GM12878 (cell line): ENCODE measurements around the gene SIAH2. TPM values are rescaled to one million over a fixed set of nuclear protein-coding genes. Genes with fewer than 3 reads are reported as not detected.

Experiments used
- ATAC-seq: fragments of 200-7000 bp; cut with Tn5 transposase; 3 replicates; pipeline ENCODE4 v1.9.1; 2020; ENCODE audit warnings: mild to moderate bottlenecking, moderate library complexity
- BruUV-seq: library from RNA; stranded (reverse); fragments of 400-500 nt; replicated peaks from 2 replicates; lab custom pipeline; 2021; lab: Mats Ljungman, UMichigan
- CTCF ChIA-PET: fragments of 300-600 bp; sonication (Branson Sonifier 250); formaldehyde crosslinking; extraction: SDS; loops from one replicate; lab custom pipeline; 2021; ENCODE audit warnings: inconsistent platforms; lab: Yijun Ruan, JAX
- POLR2A ChIA-PET: fragments of 350-600 bp; formaldehyde crosslinking; extraction: SDS; loops from one replicate; lab custom pipeline; 2021; ENCODE audit warnings: inconsistent platforms; lab: Charles Lee
- RAD21 ChIA-PET: fragments of 300-600 bp; sonication (Branson Sonifier 250); formaldehyde crosslinking; loops from one replicate; lab custom pipeline; 2023; ENCODE audit warnings: antibody characterized with exemption; ENCODE audit not compliant: unreplicated experiment; lab: Charles Lee
- SMC1A ChIA-PET: fragments of 300-600 bp; sonication (Branson Sonifier 250); formaldehyde crosslinking; loops from one replicate; lab custom pipeline; 2023; ENCODE audit not compliant: unreplicated experiment, uncharacterized antibody; lab: Charles Lee
- DNase-seq: peaks from one replicate; pipeline ENCODE4 v3.0.0-alpha.2; 2011; ENCODE audit warnings: low read depth, low spot score
- FAIRE-seq: peaks from 3 replicates; lab custom pipeline; 2011; peaks lifted over from hg19 to GRCh38; lab: Jason Lieb, UNC
- H2AFZ ChIP-seq: 2 replicates; pipeline ENCODE4 v1.6.0; 2011; ENCODE audit warnings: low read depth, low read length, control low read depth; ENCODE audit not compliant: control insufficient read depth
- H3K27ac ChIP-seq: 2 replicates; pipeline ENCODE4 v1.5.1; 2011; ENCODE audit warnings: control low read depth; ENCODE audit not compliant: control insufficient read depth, insufficient read depth
- H3K27me3 ChIP-seq, 2 experiments: replicated peaks in 1 of 2; 2 replicates each; pipeline versions ENCODE4 v1.6.0 to v1.6.1; 2011; ENCODE audit warnings: low read length in 1 of 2; ENCODE audit not compliant: control insufficient read depth in 2 of 2, insufficient read depth in 2 of 2
- H3K36me3 ChIP-seq, 2 experiments: 2 replicates each; pipeline ENCODE4 v1.5.1; 2011; ENCODE audit warnings: low read length in 1 of 2; ENCODE audit not compliant: control insufficient read depth in 2 of 2, insufficient read depth in 2 of 2
- H3K4me1 ChIP-seq: 2 replicates; pipeline ENCODE4 v1.6.1; 2011; ENCODE audit warnings: mild to moderate bottlenecking, low read length, moderate library complexity, mixed read lengths; ENCODE audit not compliant: control insufficient read depth, insufficient read depth
- H3K4me2 ChIP-seq: 2 replicates; pipeline ENCODE4 v1.6.0; 2011; ENCODE audit warnings: control low read depth; ENCODE audit not compliant: control insufficient read depth, insufficient read depth
- H3K4me3 ChIP-seq: fragments of 200-600 bp; sonication (generic); 2 replicates; pipeline ENCODE4 v1.5.1; 2016
- H3K79me2 ChIP-seq: 2 replicates; pipeline ENCODE4 v1.6.0; 2011; ENCODE audit warnings: low read length; ENCODE audit not compliant: control insufficient read depth, insufficient read depth
- H3K9ac ChIP-seq: 2 replicates; pipeline ENCODE4 v1.8.0; 2011; ENCODE audit warnings: low read length, control low read depth, mixed read lengths; ENCODE audit not compliant: control insufficient read depth, insufficient read depth
- H3K9me3 ChIP-seq: replicated peaks from 3 replicates; pipeline ENCODE4 v1.5.1; 2011; ENCODE audit warnings: mild to moderate bottlenecking, low read length; ENCODE audit not compliant: control insufficient read depth, insufficient read depth
- H4K20me1 ChIP-seq: 2 replicates; pipeline ENCODE4 v1.6.0; 2011; ENCODE audit not compliant: control insufficient read depth, insufficient read depth
- CBFB ChIP-seq: IDR thresholded peaks from 2 replicates; pipeline ENCODE4 v1.6.1; 2016; ENCODE audit warnings: antibody characterized with exemption, low read depth
- EZH2 ChIP-seq: IDR thresholded peaks from 2 replicates; pipeline ENCODE4 v1.6.1; 2012; ENCODE audit warnings: low read depth, mild to moderate bottlenecking, control low read depth, inconsistent platforms, low read length, borderline replicate concordance; ENCODE audit not compliant: control insufficient read depth
- LARP7 ChIP-seq: fragments of 450-650 bp; IDR thresholded peaks from 2 replicates; pipeline ENCODE4 v1.6.1; 2017; ENCODE audit warnings: mild to moderate bottlenecking
- SUPT20H ChIP-seq: IDR thresholded peaks from 2 replicates; pipeline ENCODE4 v1.6.1; 2011; ENCODE audit warnings: low read depth, mild to moderate bottlenecking, low read length, moderate library complexity, borderline replicate concordance; ENCODE audit not compliant: control insufficient read depth
- WGBS: methylation state at CpG from one replicate; pipeline ENCODE4 v1.1.6; 2016; ENCODE audit warnings: low lambda C conversion rate; ENCODE audit not compliant: insufficient replicate concordance, insufficient coverage; ENCODE audit errors: missing lambda C conversion rate; 5-methylcytosine and 5-hydroxymethylcytosine counted together
- in situ Hi-C: fragments of 300-500 bp; cut with MboI; formaldehyde crosslinking; loops from 9 replicates; pipeline ENCODE4 v1.14.3; 2018; ENCODE audit warnings: mixed read lengths
- intact Hi-C: fragments of 100-400 bp; cut with micrococcal nuclease; formaldehyde crosslinking; loops from one replicate; pipeline ENCODE4 v1.14.2; 2022; ENCODE audit not compliant: unreplicated experiment
- polyA plus RNA-seq, 11 experiments: library from polyadenylated mRNA; depleted of rRNA in 4 of 11; unstranded in 6 of 11; stranded (reverse) in 5 of 11; fragments of >200 nt; fragmentation: Nextera tagmentation in 4 of 11; fragmentation: Illumina TruSeq in 1 of 11; extraction: Ambion mirVana in 4 of 11; extraction: Trizol in 1 of 11; gene quantifications; 1 replicate in 1 of 11; 2 replicates in 10 of 11; pipeline versions ENCODE4 v1.2.1 to v1.2.3, GENCODE V29; 2011 to 2016; ENCODE audit warnings: inconsistent platforms in 2 of 11, missing spikeins in 2 of 11, low read depth in 1 of 11
- total RNA-seq, 4 experiments: library from RNA; depleted of rRNA in 3 of 4; stranded (reverse); fragments of >200 nt in 3 of 4; fragmentation: Illumina TruSeq in 1 of 4; extraction: Trizol in 1 of 4; gene quantifications; 2 replicates each; pipeline versions ENCODE4 v1.2.1 to v1.2.3, GENCODE V29; 2013 to 2021
- TF ChIP-seq, protein P1 (sequence below): fragments of 450-650 bp; IDR thresholded peaks from 2 replicates; pipeline ENCODE4 v1.6.1; 2018; ENCODE audit warnings: mild to moderate bottlenecking, low read depth, moderate library complexity; ENCODE audit not compliant: partially characterized antibody

The SIAH2 gene
- total and polyA plus RNA-seq, 10 of the 15 experiments (the other 5 are each of a cell fraction or from before 2014, with no cell fraction given), result 3.3 to 51.5 (median 29.7) TPM

DNA sequence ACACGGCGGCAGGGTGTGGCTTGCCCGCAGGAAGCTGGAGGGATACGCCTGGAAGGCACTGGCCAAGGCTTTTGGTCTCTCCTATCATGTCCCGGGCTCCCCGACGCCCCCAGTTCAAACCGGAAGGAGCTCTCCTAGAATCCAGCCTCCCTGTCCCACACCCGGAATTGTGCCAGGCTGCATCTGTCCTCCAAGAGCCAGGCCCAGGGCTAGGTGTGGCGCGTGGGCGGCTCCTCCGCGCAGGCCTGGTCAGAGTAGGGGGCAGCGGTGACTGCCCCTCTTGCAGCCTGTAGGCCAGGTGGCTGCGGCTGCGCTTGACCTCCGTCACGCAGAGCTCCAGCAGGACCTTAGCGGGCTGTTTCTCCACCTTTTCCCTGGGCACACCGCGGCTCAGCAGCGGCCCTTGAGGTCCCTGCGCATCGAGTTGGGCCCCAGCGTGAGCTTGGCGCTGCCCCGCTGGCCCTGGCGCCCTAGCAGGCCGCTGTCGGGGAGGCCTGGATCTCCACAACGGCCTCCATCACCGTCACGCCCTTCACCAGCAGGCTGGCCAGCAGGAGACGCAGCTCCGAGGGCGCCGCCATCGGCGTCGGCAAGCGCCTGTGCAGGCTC, 15.9 kb upstream of the SIAH2 start:
- Histone ChIP-seq H3K27ac (no peak overlapping the region), H3K27me3 (no peaks in the 10 kb centered on the region), H2AFZ (no peak overlapping the region), H4K20me1 (no peaks in the 10 kb centered on the region), H3K79me2 (no peaks in the 10 kb centered on the region), H3K4me3 (no peak overlapping the region), H3K4me2 (no peak overlapping the region), H3K4me1 (no peaks in the 10 kb centered on the region), H3K9ac (no peak overlapping the region), H3K9me3 (no peaks in the 10 kb centered on the region), H3K36me3 (no peaks in the 10 kb centered on the region)
- ChIA-PET SMC1A (interaction anchor here (2.4 kb wide), 1 partner anchor 13 kb away, joined by 11 read pairs; no protein-coding TSS in a partner anchor), POLR2A (interaction anchor here (0.7 kb wide), 1 partner anchor 8 kb away, joined by 3 read pairs; no protein-coding TSS in a partner anchor), CTCF (interaction anchor here (0.7 to 1.7 kb wide), 3 partner anchors 9 to 251 kb away, joined by 3 to 8 read pairs (median 7); no protein-coding TSS in a partner anchor), RAD21 (interaction anchor here (1.2 kb wide), 1 partner anchor 9 kb away, joined by 5 read pairs; no protein-coding TSS in a partner anchor)
- in situ Hi-C loops, result no loop called here
- WGBS, result 84% methylated on average over 42 of the region's 42 CpGs
- ATAC-seq, result no peak
- no peak for FAIRE-seq
- no peak for TF ChIP-seq CBFB
- TF ChIP-seq LARP7, result no peak
- TF ChIP-seq, protein P1, sequence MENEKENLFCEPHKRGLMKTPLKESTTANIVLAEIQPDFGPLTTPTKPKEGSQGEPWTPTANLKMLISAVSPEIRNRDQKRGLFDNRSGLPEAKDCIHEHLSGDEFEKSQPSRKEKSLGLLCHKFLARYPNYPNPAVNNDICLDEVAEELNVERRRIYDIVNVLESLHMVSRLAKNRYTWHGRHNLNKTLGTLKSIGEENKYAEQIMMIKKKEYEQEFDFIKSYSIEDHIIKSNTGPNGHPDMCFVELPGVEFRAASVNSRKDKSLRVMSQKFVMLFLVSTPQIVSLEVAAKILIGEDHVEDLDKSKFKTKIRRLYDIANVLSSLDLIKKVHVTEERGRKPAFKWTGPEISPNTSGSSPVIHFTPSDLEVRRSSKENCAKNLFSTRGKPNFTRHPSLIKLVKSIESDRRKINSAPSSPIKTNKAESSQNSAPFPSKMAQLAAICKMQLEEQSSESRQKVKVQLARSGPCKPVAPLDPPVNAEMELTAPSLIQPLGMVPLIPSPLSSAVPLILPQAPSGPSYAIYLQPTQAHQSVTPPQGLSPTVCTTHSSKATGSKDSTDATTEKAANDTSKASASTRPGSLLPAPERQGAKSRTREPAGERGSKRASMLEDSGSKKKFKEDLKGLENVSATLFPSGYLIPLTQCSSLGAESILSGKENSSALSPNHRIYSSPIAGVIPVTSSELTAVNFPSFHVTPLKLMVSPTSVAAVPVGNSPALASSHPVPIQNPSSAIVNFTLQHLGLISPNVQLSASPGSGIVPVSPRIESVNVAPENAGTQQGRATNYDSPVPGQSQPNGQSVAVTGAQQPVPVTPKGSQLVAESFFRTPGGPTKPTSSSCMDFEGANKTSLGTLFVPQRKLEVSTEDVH, result no peak
- no peak for TF ChIP-seq EZH2
- no peak for TF ChIP-seq SUPT20H
- BruUV-seq, result no TSS peak
- intact Hi-C loops, result no loop called here
- DNase-seq, result no peak
